ENCODE results near the gene SETX.

GRCh38 chr9:132249123-132249522 is 105.7 kb downstream of the SETX start:
- TF ChIP-seq FOXK2 (IDR thresholded peaks at IDR 0.05) (no peak), TARDBP (IDR thresholded peaks at IDR 0.05) (no peak), NFRKB (IDR thresholded peaks at IDR 0.05) (no peak), ZNF384 (IDR thresholded peaks at IDR 0.05) (no peak), SP1 (IDR thresholded peaks at IDR 0.05) (no peak), FOXM1 (IDR thresholded peaks at IDR 0.05; ENCODE audit: borderline replicate concordance) (no peak)
